Fibroblast of lung (primary cell): ENCODE data around the gene ARSK. TPM values are rescaled to one million over a fixed set of nuclear protein-coding genes. Genes with fewer than 3 reads are reported as not detected.

ENCODE experiments used
- DNase-seq, 2 donors: peaks; one replicate each; pipeline versions ENCODE4 v3.0.0 to v3.0.0-alpha.2; 2010; ENCODE audit warnings: low read depth in 2 of 2
- H2AFZ ChIP-seq: 2 replicates; pipeline ENCODE4 v1.5.1; 2012; ENCODE audit warnings: low read length, control low read depth, inconsistent platforms
- H3K27ac ChIP-seq: 2 replicates; pipeline ENCODE4 v1.5.1; 2011; ENCODE audit warnings: low read length, control low read depth; ENCODE audit not compliant: insufficient read depth
- H3K27me3 ChIP-seq: 2 replicates; pipeline ENCODE4 v1.5.1; 2011; ENCODE audit warnings: mild to moderate bottlenecking, low read length; ENCODE audit not compliant: control insufficient read depth, insufficient read depth
- H3K36me3 ChIP-seq: 2 replicates; pipeline ENCODE4 v1.5.1; 2011; ENCODE audit warnings: low read length; ENCODE audit not compliant: control insufficient read depth, insufficient read depth
- H3K4me1 ChIP-seq: 2 replicates; pipeline ENCODE4 v1.5.1; 2011; ENCODE audit warnings: low read length; ENCODE audit not compliant: control insufficient read depth, insufficient read depth; ENCODE audit errors: extremely low read depth
- H3K4me2 ChIP-seq: 2 replicates; pipeline ENCODE4 v1.5.1; 2011; ENCODE audit warnings: low read length, control low read depth; ENCODE audit not compliant: insufficient read depth; ENCODE audit errors: extremely low read depth
- H3K4me3 ChIP-seq, 4 experiments: fragments of 200-600 bp in 1 of 4; sonication (generic) in 1 of 4; replicated peaks in 1 of 4; 2 replicates each; pipeline ENCODE4 v1.5.1; 2011 to 2016; ENCODE audit warnings: low read length in 4 of 4, low read depth in 3 of 4, mild to moderate bottlenecking in 3 of 4, control low read depth in 2 of 4, inconsistent platforms in 1 of 4, mixed read lengths in 1 of 4; ENCODE audit not compliant: insufficient read depth in 1 of 4; ENCODE audit errors: control extremely low read depth in 1 of 4
- H3K79me2 ChIP-seq: 2 replicates; pipeline ENCODE4 v1.5.1; 2012; ENCODE audit warnings: mild to moderate bottlenecking, low read length, inconsistent platforms; ENCODE audit not compliant: control insufficient read depth, insufficient read depth
- H3K9ac ChIP-seq: 2 replicates; pipeline ENCODE4 v1.5.1; 2011; ENCODE audit warnings: mild to moderate bottlenecking, low read length, control low read depth; ENCODE audit not compliant: insufficient read depth
- H3K9me3 ChIP-seq: 2 replicates; pipeline ENCODE4 v1.5.1; 2012; ENCODE audit warnings: low read depth, low read length; ENCODE audit not compliant: control insufficient read depth, insufficient read depth
- H4K20me1 ChIP-seq: 2 replicates; pipeline ENCODE4 v1.5.1; 2011; ENCODE audit warnings: low read length; ENCODE audit not compliant: control insufficient read depth, insufficient read depth; ENCODE audit errors: extremely low read depth
- CTCF ChIP-seq, 2 donors: IDR thresholded peaks in 1 of 2; conservative IDR thresholded peaks in 1 of 2; 1 replicate in 1 of 2; 2 replicates in 1 of 2; pipeline ENCODE4 v1.5.1; 2011 to 2012; ENCODE audit warnings: low read length in 2 of 2, control low read depth in 1 of 2, inconsistent platforms in 1 of 2, low read depth in 1 of 2, mild to moderate bottlenecking in 1 of 2
- EZH2 ChIP-seq: IDR thresholded peaks from 2 replicates; pipeline ENCODE4 v1.5.1; 2012; ENCODE audit warnings: low read length, control low read depth, mild to moderate bottlenecking; ENCODE audit errors: missing control alignments
- polyA plus RNA-seq, 2 donors: library from polyadenylated mRNA; depleted of rRNA in 1 of 2; stranded (reverse) in 1 of 2; unstranded in 1 of 2; fragments of >200 nt; gene quantifications; 2 replicates each; pipeline ENCODE4 v1.2.1, GENCODE V29; 2011 to 2012; ENCODE audit warnings: missing spikeins in 1 of 2
- total RNA-seq: library from RNA; depleted of rRNA; stranded (reverse); fragments of >200 nt; gene quantifications from 2 replicates; pipeline ENCODE4 v1.2.1, GENCODE V29; 2014

The ARSK gene
- total and polyA plus RNA-seq, 2 donors (not counting 1 experiment from before 2014, with no cell fraction given), result 19.3 to 37.3 TPM

- H3K27me3 ChIP-seq, result no peaks in the 10 kb centered on the region
- H3K4me3 ChIP-seq, result no peak overlapping the region
- H3K4me1 ChIP-seq, result no peaks in the 10 kb centered on the region
- no peak for TF ChIP-seq EZH2
- no peaks in the 10 kb centered on the region for H4K20me1 ChIP-seq
- no peak overlapping the region for H3K27ac ChIP-seq
- H3K4me2 ChIP-seq, result no peak overlapping the region
- H3K9ac ChIP-seq, result no peak overlapping the region
- H3K79me2 ChIP-seq, result no peaks in the 10 kb centered on the region
- no peaks in the 10 kb centered on the region for H3K36me3 ChIP-seq
- DNase-seq, result no peak
- no peak overlapping the region for H2AFZ ChIP-seq
- no peaks in the 10 kb centered on the region for H3K9me3 ChIP-seq
Observed at GRCh38 chr5:95581576-95581975, 26.7 kb downstream of the ARSK start.

GRCh38 chr5:95583992-95584391 lies 29.1 kb downstream of the ARSK start:
- no peak overlapping the region for H3K27ac ChIP-seq
- no peak overlapping the region for H3K9ac ChIP-seq
- H4K20me1 ChIP-seq, result no peaks in the 10 kb centered on the region
- H3K4me3 ChIP-seq, result no peak overlapping the region
- H3K36me3 ChIP-seq, result no peaks in the 10 kb centered on the region
- DNase-seq, result peak in 1 of 2 donors; percentile 10
- no peak overlapping the region for H3K4me2 ChIP-seq
- no peaks in the 10 kb centered on the region for H3K79me2 ChIP-seq
- no peak overlapping the region for H2AFZ ChIP-seq
- no peaks in the 10 kb centered on the region for H3K9me3 ChIP-seq
- TF ChIP-seq CTCF (conservative IDR thresholded peaks at IDR 0.05 in 1 of 2, IDR thresholded peaks at IDR 0.05 in 1 of 2; ENCODE audit: low read depth in 1 of 2, low read length in 2 of 2) (no peak), EZH2 (no peak)
- H3K27me3 ChIP-seq, result no peaks in the 10 kb centered on the region
- H3K4me1 ChIP-seq, result no peaks in the 10 kb centered on the region

GRCh38 chr5:95590880-95591279 lies 36.0 kb downstream of the ARSK start:
- TF ChIP-seq EZH2 (no peak), CTCF (conservative IDR thresholded peaks at IDR 0.05 in 1 of 2, IDR thresholded peaks at IDR 0.05 in 1 of 2; ENCODE audit: low read depth in 1 of 2, low read length in 2 of 2) (no peak)
- no peaks in the 10 kb centered on the region for H3K9me3 ChIP-seq
- DNase-seq, result no peak
- no peaks in the 10 kb centered on the region for H3K79me2 ChIP-seq
- H3K27me3 ChIP-seq, result no peaks in the 10 kb centered on the region
- no peaks in the 10 kb centered on the region for H4K20me1 ChIP-seq
- H3K4me2 ChIP-seq, result peak overlapping the region; percentile 13
- H3K36me3 ChIP-seq, result no peaks in the 10 kb centered on the region
- H3K9ac ChIP-seq, result no peak overlapping the region
- H2AFZ ChIP-seq, result no peak overlapping the region
- H3K4me1 ChIP-seq, result peaks cover 10% of the 10 kb centered on the region
- H3K27ac ChIP-seq, result peak overlapping the region; percentile 58
- no peak overlapping the region for H3K4me3 ChIP-seq
